Chondrocyte (in vitro differentiated cells): Measurements from ENCODE around the gene CGB2. TPM values are rescaled to one million over a fixed set of nuclear protein-coding genes. Genes with fewer than 3 reads are reported as not detected.
"Not testable (repeated sequence)": the region's sequence is repeated elsewhere in the genome, so short reads cannot be mapped to it uniquely, and the experiment has no call there.

Experiments
- DNase-seq: peaks from one replicate; pipeline ENCODE4 v3.0.0; 2021; ENCODE audit warnings: mixed read lengths, low spot score
- H3K27ac Mint-ChIP-seq: one replicate; pipeline ENCODE4 v1.8.0; 2021; ENCODE audit warnings: mild to moderate bottlenecking, moderate library complexity, mixed read lengths; ENCODE audit not compliant: unreplicated experiment
- H3K27me3 Mint-ChIP-seq: 2 replicates; pipeline ENCODE4 v1.8.0; 2021; ENCODE audit warnings: low read depth, mixed read lengths
- H3K36me3 Mint-ChIP-seq: 2 replicates; pipeline ENCODE4 v1.8.0; 2021; ENCODE audit warnings: low read depth, mixed read lengths
- H3K4me1 Mint-ChIP-seq: 2 replicates; pipeline ENCODE4 v1.8.0; 2021; ENCODE audit warnings: low read depth, mild to moderate bottlenecking, mixed read lengths
- H3K4me3 Mint-ChIP-seq: one replicate; pipeline ENCODE4 v1.8.0; 2021; ENCODE audit warnings: mild to moderate bottlenecking, moderate library complexity, mixed read lengths; ENCODE audit not compliant: unreplicated experiment
- H3K9me3 Mint-ChIP-seq: 2 replicates; pipeline ENCODE4 v1.8.0; 2021; ENCODE audit warnings: low read depth, mixed read lengths
- CTCF ChIP-seq: fragments of 200-600 bp; sonication (generic); IDR thresholded peaks from 2 replicates; pipeline ENCODE4 v1.5.0; 2021; ENCODE audit warnings: antibody characterized with exemption, mild to moderate bottlenecking, moderate library complexity
- total RNA-seq: library from RNA; stranded (reverse); gene quantifications from 3 replicates; pipeline ENCODE4 v1.2.1, GENCODE V29; 2021

The CGB2 gene
- total RNA-seq, 1 donor from 2014 or later: not detected

GRCh38 chr19:49017041-49017665 lies 14.5 kb upstream of the CGB2 start, which contains the start of gene LHB:
Gene LHB (minus strand): TSS chr19:49017091. CDS start chr19:49017081, 10 bp downstream.
- Mint-ChIP-seq H3K36me3 (peaks cover 7% of the 10 kb centered on the region), H3K4me1 (peaks cover 10% of the 10 kb centered on the region), H3K4me3 (peak within 1 kb of the TSS; percentile 61), H3K27ac (no peak within 1 kb of the TSS), H3K9me3 (no peaks in the 10 kb centered on the region), H3K27me3 (peaks cover 4% of the 10 kb centered on the region)
- DNase-seq: no peak
- TF ChIP-seq CTCF: no peak

DNA sequence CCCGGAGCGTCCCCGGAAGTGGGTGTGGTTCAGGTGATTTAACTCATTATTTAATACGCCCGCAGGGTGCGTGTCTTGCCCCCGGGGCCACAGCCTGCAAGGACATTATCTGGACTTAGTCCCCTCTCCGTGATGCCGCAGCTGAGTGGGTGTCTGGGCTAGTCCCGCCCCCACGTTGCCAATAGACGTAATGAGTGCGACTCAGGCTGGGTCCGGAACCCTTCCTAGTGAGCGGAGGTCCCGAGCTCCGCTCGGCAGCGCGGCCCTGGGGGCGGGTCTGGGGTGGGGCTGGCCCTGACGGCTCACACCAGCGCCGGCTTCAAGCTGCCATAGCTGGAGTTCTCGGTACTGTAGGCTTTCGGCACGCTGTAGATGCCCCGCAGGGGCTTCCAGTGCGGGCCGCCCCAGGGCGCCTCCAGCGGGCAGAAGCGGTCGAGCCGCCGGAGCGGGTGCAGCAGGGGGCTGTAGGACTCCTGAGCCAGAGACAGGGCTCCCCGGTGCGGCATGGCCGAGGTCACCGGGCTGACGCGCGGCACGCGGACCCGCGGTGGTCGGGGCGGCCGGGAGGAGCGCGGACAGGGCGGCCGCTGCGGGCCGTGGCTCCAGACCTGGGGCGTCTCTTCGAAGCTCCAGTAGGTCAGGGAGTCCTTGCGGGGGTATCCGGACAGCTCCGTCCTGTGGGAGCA lies 13.9 kb upstream of the CGB2 start:
- peak; percentile 81 for TF ChIP-seq CTCF
- Mint-ChIP-seq H3K9me3 (no peaks in the 10 kb centered on the region), H3K36me3 (peaks cover 7% of the 10 kb centered on the region), H3K27me3 (peaks cover 4% of the 10 kb centered on the region), H3K4me3 (peak overlapping the region; percentile 61), H3K27ac (no peak overlapping the region), H3K4me1 (peaks cover 10% of the 10 kb centered on the region)
- DNase-seq: no peak

DNA sequence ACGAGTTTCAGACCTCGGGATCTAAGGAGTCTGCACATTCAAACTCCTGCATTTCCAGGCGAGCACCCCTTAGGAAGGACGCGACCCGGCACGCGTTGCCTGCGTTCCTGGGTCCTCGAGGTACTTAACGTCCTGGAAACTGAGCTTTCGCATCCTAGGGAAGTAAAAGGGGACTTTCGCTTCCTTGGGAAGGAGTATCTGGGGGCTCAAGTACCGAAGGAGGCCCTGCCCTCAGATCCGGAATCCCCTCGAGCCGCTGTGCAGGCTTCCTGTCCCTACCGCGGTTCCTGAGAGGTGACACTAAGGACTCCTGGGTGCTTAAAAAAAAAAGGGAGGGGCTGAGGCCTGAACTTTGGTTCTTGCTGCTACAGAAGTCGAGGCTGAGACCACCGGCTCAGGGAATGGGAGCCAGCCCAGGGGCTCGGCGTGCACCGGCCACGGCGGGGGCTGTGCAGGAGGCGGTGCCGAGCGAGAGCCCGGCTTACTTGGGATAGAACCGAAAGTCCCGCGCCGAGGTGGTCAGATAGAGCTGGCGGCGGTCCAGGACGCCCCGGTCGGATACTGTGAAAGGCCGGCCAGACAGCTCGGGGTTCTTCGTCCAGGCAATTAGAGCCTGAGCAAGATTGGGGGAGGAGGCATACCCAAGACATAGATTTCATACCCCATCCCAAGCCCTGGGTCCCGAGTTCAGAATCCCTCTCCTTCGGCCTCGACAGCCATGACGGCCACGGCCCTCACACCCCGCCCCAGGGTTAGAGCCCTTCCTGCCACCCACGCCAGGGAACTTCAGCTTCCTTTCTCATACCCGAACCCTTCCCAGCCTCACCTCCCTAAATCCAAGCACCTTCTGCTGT lies 13.1 kb upstream of the CGB2 start:
- H3K4me3 Mint-ChIP-seq: peak overlapping the region; percentile 61
- H3K9me3 Mint-ChIP-seq, H3K27ac Mint-ChIP-seq, H3K4me1 Mint-ChIP-seq, H3K36me3 Mint-ChIP-seq, DNase-seq, H3K27me3 Mint-ChIP-seq: not testable (repeated sequence)

DNA sequence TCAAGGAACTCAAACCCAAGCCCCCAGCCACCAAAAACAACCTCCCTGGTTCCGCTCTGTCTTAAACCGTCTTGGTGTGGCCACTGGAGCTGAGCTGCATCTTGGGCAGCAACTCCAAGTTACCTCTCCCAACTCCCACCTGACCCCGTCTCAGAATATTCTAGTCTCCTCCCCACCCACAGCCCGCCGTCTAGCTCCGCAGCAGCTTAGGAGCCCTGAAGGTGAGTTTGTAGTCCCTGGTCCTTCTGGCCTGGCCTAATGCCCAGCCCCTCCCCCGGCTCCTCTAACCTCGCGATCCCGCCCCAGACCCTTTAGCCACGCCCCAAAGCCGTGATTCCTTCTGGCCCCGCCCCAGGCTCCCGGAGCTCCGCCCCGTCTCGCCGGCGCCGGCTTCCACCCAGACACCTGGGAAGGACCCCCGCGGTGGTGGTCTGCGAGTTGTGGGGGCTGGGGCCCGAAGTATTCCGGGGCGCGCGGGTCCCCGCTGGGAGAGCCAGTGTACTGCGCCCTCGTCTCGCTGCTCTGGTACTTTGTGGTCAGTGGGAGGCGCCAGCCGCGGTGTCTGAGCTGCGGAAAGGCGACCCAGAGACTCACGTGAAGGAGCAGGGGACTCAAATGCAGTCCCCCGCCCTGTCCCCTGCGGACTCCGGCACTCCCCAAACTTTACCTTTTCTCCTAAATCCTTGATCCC lies 12.3 kb upstream of the CGB2 start:
- Mint-ChIP-seq H3K27ac (no peak overlapping the region), H3K4me1 (peaks cover 10% of the 10 kb centered on the region), H3K36me3 (peaks cover 5% of the 10 kb centered on the region), H3K9me3 (no peaks in the 10 kb centered on the region), H3K4me3 (peak overlapping the region; percentile 21), H3K27me3 (peaks cover 4% of the 10 kb centered on the region)
- TF ChIP-seq CTCF: peak; percentile 48
- no peak for DNase-seq

DNA sequence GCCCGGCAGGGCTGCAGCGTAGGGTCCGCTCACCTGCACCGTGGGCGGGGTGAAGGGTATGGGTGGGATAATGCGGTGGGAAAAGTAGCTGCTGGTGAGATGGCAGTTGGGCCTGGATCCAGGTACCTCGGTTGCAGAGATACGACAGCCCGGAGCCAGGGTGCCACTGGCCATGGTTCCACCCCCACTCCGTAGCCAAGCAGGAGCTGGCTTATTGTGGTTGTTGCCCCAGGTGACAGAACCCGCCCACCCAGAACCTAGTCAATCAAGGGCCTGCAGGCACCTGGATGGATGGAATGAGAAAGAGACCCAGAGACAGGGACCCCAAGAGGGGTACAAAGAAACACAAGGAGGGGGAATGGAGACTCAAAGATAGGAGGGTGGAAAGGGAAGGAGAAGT lies 11.3 kb upstream of the CGB2 start:
- DNase-seq: no peak
- peaks cover 5% of the 10 kb centered on the region for H3K36me3 Mint-ChIP-seq
- TF ChIP-seq CTCF: no peak
- H3K4me1 Mint-ChIP-seq: peaks cover 13% of the 10 kb centered on the region
- H3K27me3 Mint-ChIP-seq: peaks cover 4% of the 10 kb centered on the region
- H3K9me3 Mint-ChIP-seq: no peaks in the 10 kb centered on the region
- H3K27ac Mint-ChIP-seq: no peak overlapping the region
- H3K4me3 Mint-ChIP-seq: no peak overlapping the region
